ENCODE measurements around the gene SERPINI2.

- TF ChIP-seq POLR2AphosphoS5 (IDR thresholded peaks at IDR 0.05; ENCODE audit: low read depth): no peak
- no peak for TF ChIP-seq GABPA (IDR thresholded peaks at IDR 0.05; ENCODE audit: low read depth)
- no peak for TF ChIP-seq CTCF (IDR thresholded peaks at IDR 0.05; ENCODE audit: insufficient read depth, low read length)
- no peak for TF ChIP-seq REST (IDR thresholded peaks at IDR 0.05; ENCODE audit: insufficient replicate concordance, low read depth)
- TF ChIP-seq SPI1 (IDR thresholded peaks at IDR 0.05; ENCODE audit: borderline replicate concordance, low read depth): no peak
These were observed 28.1 kb upstream of the SERPINI2 start for GRCh38 chr3:167501941-167502340.

All from HL-60 (cell line).